Tibial nerve (tissue), 4 donors: ENCODE measurements around the gene GPR87. TPM values are rescaled to one million over a fixed set of nuclear protein-coding genes. Genes with fewer than 3 reads are reported as not detected.

ENCODE experiments used
- DNase-seq, 2 donors: peaks; one replicate each; pipeline ENCODE4 v3.0.0-alpha.2; 2019; ENCODE audit warnings: low spot score in 2 of 2
- H3K27ac ChIP-seq, 4 donors: fragments of 200-600 bp; sonication (generic) in 3 of 4; one replicate each; pipeline ENCODE4 v1.5.1; 2017 to 2019; ENCODE audit warnings: mild to moderate bottlenecking in 1 of 4
- H3K27me3 ChIP-seq, 2 donors: fragments of 200-600 bp; sonication (generic) in 1 of 2; one replicate each; pipeline versions ENCODE4 v1.5.1 to v1.6.0; 2017 to 2019
- H3K36me3 ChIP-seq, 3 donors: fragments of 200-600 bp; sonication (generic); one replicate each; pipeline ENCODE4 v1.5.1; 2018 to 2019
- H3K4me1 ChIP-seq, 4 donors: fragments of 200-600 bp; sonication (generic) in 3 of 4; one replicate each; pipeline ENCODE4 v1.5.1; 2017 to 2019
- H3K4me3 ChIP-seq, 4 donors: fragments of 200-600 bp; sonication (generic) in 3 of 4; one replicate each; pipeline ENCODE4 v1.5.1; 2017 to 2019; ENCODE audit warnings: mild to moderate bottlenecking in 1 of 4, moderate library complexity in 1 of 4
- H3K9me3 ChIP-seq, 4 donors: fragments of 200-600 bp; sonication (generic) in 3 of 4; one replicate each; pipeline ENCODE4 v1.5.1; 2017 to 2019
- CTCF ChIP-seq, 5 experiments: fragments of 200-600 bp in 3 of 5; fragments of 450-650 bp in 2 of 5; sonication (generic) in 3 of 5; IDR thresholded peaks; one replicate each; pipeline ENCODE4 v1.5.1; 2016 to 2019; ENCODE audit warnings: antibody characterized with exemption in 5 of 5, mild to moderate bottlenecking in 3 of 5, moderate library complexity in 2 of 5
- EP300 ChIP-seq, 2 donors: sonication (generic); formaldehyde crosslinking; IDR thresholded peaks; one replicate each; pipeline ENCODE4 v1.6.1; 2017; ENCODE audit warnings: antibody characterized with exemption in 2 of 2, mild to moderate bottlenecking in 1 of 2
- POLR2A ChIP-seq, 2 donors: fragments of 450-650 bp; IDR thresholded peaks; one replicate each; pipeline ENCODE4 v1.6.1; 2017; ENCODE audit warnings: antibody characterized with exemption in 2 of 2, mild to moderate bottlenecking in 2 of 2, moderate library complexity in 2 of 2
- WGBS, 2 donors: methylation state at CpG; one replicate each; pipeline ENCODE4 v1.1.5; 2018; 5-methylcytosine and 5-hydroxymethylcytosine counted together
- total RNA-seq, 4 donors: library from RNA; depleted of rRNA; stranded (reverse); fragments of >200 nt; gene quantifications; one replicate each; pipeline ENCODE4 v1.1.0, GENCODE V29; 2016

Gene GPR87
- total RNA-seq, 4 donors from 2014 or later = not detected

DNA sequence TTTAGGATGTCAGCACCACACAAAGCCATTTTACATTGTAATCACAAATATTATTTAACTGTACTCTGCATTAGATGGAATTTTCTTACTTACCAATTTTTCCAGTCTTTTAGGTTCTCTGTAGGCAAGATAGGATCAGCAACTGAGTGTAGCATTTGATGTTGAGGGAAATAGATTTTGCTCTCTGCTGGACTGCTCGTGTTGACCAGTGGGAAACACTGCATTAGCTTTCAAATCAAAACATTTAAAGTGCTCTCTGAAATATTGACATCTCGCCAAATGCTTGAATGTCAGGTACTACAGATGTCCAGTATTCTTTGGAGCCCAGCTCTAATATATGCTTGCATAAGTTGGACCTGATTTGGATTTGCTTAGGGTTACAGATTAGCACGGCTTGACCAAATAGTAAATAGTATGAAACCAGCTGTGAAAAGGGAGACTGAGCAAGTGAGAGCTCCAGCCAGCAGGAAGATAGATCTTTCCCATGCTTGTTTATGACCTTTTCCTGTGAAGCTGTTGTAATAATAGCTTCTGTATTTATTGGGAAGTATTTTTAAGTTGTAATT, 67.8 kb downstream of the GPR87 start:
- H3K36me3 ChIP-seq = no peaks in the 10 kb centered on the region
- 40 to 62% methylated on average over 3 of the region's 3 CpGs for WGBS, 2 donors

More for the DNA sequence above, 67.8 kb downstream of the GPR87 start:
- Histone ChIP-seq H3K27me3 (no peaks in the 10 kb centered on the region), H3K9me3 (peaks cover 0 to 3% (median 0%) of the 10 kb centered on the region in 4 donors), H3K4me1 (no peaks in the 10 kb centered on the region), H3K4me3 (no peak overlapping the region), H3K27ac (peak overlapping the region in 1 of 4 donors; percentile 0)
- no peak for DNase-seq
- TF ChIP-seq CTCF (IDR thresholded peaks at IDR 0.05) = no peak
- TF ChIP-seq POLR2A (IDR thresholded peaks at IDR 0.05) = no peak
- TF ChIP-seq EP300 (IDR thresholded peaks at IDR 0.05) = no peak

Other genes with a start within 250 kb of the GPR87 start
- gene MED12L, start 231.2 kb downstream of the GPR87 start, total RNA-seq = 1 to 10 TPM; 1.2 to 5.9 (median 2.4) TPM
- 1 to 10 TPM in 2 of 4 donors, under 1 TPM in 1, not detected in 1; 0.84 to 2.7 (median 1.3) TPM for gene GPR171, start 113.6 kb downstream of the GPR87 start, total RNA-seq
- gene P2RY14, start 38.3 kb downstream of the GPR87 start, total RNA-seq = 1 to 10 TPM; 4.2 to 9.4 (median 6.3) TPM
- 1 to 10 TPM in 2 of 4 donors, under 1 TPM in 2; 0.20 to 3.1 (median 0.78) TPM for gene P2RY13, start 12.7 kb upstream of the GPR87 start, total RNA-seq
- gene P2RY12, start 67.9 kb upstream of the GPR87 start, total RNA-seq = 10 to 100 TPM in 1 of 4 donors, 1 to 10 TPM in 3; 6.3 to 11.5 (median 8.8) TPM
- gene IGSF10, start 144.2 kb upstream of the GPR87 start, total RNA-seq = 1 to 10 TPM in 3 of 4 donors, under 1 TPM in 1; 0.44 to 3.1 (median 2.2) TPM